ENCODE data around the gene RECQL5.
"Not testable (repeated sequence)": the region's sequence is repeated elsewhere in the genome, so short reads cannot be mapped to it uniquely, and the experiment has no call there.

Gene RECQL5

GRCh38 chr17:75591722-75592302 is 75.1 kb downstream of the RECQL5 start:
- DNase-seq (ENCODE audit: low read depth): no peak

GRCh38 chr17:75590849-75591721 is 75.9 kb downstream of the RECQL5 start:
- DNase-seq (ENCODE audit: low read depth): no peak

GRCh38 chr17:75590314-75590761 is 76.6 kb downstream of the RECQL5 start:
- DNase-seq (ENCODE audit: low read depth): no peak

- no peak for DNase-seq (ENCODE audit: low read depth)
Observed at GRCh38 chr17:75589919-75590303, 77.0 kb downstream of the RECQL5 start.

GRCh38 chr17:75589012-75589918 is 77.7 kb downstream of the RECQL5 start:
- peak; percentile 90 for DNase-seq (ENCODE audit: low read depth)

- DNase-seq (ENCODE audit: low read depth): no peak
Observed at GRCh38 chr17:75588596-75589011, 78.3 kb downstream of the RECQL5 start.

GRCh38 chr17:75587675-75588595 is 79.0 kb downstream of the RECQL5 start, which contains the start of gene MYO15B:
Gene MYO15B (plus strand): TSS chr17:75587800. CDS start chr17:75588058, 258 bp downstream.
- DNase-seq (ENCODE audit: low read depth): peak; percentile 45

- no peak for DNase-seq (ENCODE audit: low read depth)
Observed at GRCh38 chr17:75584849-75585175, 82.1 kb downstream of the RECQL5 start.

- not testable (repeated sequence) for DNase-seq (ENCODE audit: low read depth)
Observed at GRCh38 chr17:75583197-75583596, 83.8 kb downstream of the RECQL5 start.

GRCh38 chr17:75581121-75581725 is 85.7 kb downstream of the RECQL5 start:
- DNase-seq (ENCODE audit: low read depth): not testable (repeated sequence)
